HG03442 (cell line): Measurements from ENCODE around the gene CCR9.

Source experiments
- ATAC-seq: cut with Tn5 transposase; IDR thresholded peaks from one replicate; pipeline ENCODE4 v1.9.1; 2021; ENCODE audit warnings: mild to moderate bottlenecking, moderate library complexity; ENCODE audit not compliant: unreplicated experiment

CCR9 gene

DNA sequence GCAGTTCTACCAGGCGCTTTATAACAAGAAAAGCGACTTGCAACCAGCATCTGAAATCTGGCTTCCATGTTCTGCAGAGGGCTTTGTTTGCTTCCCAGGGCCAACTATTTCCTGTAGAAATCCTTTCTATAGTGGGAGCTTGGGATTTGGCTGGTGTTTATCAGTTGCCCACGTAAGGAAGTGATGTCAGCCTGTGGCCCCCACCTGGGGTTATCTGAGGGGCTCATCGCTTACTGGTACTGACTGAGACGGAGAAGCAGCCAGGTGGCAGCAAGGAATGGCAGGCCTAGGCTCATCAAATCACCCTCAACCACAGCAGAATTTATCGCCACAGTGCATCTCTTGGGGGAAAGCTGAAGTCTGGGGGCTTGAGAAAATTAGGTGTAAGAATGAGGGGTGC lies 14.6 kb upstream of the CCR9 start:
- no peak for ATAC-seq

DNA sequence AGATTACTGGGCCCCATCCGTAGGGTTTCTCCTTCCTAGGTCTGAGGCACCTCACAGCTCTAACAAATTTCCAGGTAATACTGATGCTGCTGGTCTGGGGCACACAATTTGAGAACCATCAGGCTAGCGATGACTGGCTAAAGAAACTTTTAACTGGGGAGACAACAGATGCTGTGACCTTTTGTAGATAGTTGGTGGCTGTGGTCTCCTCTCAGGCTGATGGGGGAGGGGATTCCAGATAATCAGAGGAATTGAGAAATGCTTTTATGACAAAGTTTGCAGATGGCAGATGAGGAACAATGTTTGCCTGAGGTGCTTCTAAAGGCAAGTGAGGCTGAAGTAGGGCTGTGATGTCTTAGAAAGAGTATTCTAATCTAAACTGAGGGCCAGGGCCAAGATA lies 13.8 kb upstream of the CCR9 start:
- ATAC-seq, result no peak

DNA sequence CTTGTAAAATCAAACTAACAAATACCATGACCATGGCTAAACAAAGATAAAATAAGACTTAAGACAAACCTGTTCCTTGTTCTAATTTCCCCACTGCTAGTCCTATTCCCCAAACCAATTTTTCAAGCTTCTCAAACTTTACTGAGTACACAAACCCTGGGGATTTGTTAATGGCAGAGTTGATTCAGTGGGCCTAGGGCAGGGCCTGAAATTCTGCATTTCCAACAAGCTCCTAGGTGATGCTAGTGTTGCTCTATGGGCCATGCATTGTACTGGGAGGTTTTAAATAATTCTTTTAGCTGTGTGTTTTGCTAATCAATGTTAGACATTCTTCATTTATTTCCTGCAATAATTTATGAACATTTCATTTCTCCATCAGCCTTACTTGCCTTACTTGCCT lies 13.3 kb upstream of the CCR9 start:
- no peak for ATAC-seq

DNA sequence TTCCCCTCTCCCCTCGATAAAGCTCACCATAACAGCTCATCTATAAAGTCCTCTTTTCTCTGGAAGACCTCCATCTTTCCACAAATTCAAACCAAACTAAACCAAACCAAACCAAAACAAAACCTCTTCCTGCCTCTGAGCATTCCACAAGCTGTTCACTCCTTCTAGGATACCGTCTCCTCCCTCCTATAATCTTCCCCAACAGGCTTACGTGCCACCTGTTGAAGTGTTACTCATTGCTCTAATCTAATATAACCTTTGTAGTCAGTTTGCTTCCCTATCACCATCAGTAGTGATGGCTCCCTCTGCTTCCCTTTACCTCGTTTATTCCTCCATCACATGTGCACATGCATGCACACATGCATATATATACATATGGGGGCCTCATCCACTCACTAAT lies 12.7 kb upstream of the CCR9 start:
- ATAC-seq, result no peak

DNA sequence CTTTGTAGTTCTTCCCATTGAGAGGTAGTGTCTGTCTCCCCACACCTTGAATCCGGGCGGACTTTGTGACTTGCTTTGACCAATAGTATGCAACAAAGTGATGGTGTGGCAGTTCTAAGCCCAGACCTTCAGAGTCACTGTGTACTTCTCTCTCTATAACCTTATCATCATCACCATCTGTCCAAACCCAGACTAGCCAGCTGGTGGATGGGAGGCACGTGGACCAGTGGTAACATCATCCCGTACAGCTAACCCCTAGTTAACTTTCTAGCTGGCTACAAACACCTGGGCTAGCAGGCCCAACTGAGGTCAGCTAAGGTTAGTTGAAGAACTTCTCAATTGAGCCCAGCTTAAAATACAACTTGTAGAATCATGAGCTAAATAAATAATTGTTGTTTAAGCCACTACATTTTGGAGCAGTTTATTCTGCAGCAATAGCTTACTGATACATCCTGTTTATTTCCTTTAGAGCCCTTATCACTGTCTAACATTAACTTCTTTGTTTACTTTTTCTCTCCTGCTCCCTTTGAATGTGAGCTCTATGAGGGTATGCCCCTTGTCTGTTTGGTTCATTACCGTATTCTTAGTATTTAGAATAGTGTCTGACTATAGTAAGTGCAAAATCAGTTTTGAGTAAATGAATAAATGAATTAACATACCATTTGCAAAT lies 11.5 kb upstream of the CCR9 start:
- no peak for ATAC-seq

DNA sequence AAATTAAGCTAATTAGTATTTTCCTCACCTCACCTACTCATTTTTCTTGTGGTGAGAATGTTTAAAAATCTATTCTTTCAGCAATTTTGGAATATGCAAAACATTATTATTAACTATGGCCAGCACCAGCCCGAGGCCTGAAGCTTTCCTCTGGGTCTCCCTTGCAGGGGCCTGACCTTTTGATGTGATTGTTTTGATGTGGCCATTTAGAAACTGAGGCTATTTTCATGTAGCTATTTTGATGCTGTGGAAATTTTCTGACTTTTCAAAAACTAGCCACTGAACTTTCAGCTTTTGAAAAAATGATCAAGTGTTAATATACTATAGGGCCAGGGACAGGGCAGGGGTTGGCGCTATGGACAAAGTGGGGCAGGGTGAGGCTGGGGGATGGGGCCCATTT lies 8.2 kb upstream of the CCR9 start:
- ATAC-seq, result no peak

DNA sequence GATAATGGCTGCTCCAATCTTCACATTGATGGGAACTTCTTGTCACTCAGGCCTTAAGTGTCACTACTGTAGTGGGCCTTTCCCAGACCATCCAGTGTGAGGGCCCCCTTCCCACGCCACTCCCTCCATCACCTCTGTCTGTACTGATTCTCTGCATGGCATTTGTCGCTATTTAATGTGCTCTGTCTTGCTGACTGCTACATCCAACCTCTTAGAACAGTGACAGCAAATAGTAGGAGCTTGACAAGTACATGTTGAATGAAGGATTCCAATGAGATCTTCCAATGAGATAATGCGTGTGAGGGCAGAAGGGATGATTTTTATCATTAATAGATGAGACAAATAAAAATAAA lies 5.6 kb upstream of the CCR9 start:
- no peak for ATAC-seq

DNA sequence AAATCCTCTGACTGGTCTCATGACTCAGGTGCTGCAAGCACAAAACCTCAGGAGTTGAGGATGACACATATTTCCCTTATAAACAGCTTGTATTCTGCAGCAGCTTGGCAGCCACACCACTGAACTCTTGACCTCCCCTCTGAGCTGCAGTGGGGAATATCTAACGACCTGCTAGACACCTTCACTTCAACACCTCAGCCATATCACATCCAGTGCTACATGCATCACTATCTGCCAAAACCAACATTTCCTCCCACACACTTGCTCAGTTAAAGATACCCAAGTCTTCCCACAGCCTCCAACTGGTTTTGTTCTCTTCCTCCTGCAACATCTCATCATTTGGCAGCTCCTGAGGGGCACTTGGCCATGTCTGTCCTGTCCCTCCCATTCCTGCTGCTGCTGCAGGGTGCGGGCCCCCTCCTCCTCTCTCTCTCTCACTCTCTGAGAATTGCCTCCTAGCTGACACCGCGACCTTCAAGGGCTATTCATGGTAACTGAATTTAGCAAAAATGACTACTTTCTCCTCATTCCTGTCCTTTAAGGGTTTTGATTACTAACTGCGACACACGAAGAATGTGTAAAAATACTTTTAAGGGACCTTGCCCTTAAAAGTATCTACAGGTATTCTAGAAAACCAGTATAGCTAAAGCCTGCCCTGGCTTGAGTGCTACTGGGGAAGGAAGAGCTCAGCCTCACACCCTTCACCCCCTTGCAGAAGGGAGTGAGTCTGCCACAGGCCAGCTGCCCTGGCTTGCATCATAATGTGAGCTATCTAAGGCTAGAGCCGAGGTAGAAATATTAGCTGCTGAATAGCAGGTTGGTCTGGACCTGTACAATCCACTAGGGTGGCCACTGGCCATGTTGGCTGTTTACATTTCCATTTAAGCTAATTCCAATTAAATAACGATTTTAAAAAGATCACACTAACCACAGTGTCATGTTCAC lies 5.0 kb upstream of the CCR9 start:
- no peak for ATAC-seq

DNA sequence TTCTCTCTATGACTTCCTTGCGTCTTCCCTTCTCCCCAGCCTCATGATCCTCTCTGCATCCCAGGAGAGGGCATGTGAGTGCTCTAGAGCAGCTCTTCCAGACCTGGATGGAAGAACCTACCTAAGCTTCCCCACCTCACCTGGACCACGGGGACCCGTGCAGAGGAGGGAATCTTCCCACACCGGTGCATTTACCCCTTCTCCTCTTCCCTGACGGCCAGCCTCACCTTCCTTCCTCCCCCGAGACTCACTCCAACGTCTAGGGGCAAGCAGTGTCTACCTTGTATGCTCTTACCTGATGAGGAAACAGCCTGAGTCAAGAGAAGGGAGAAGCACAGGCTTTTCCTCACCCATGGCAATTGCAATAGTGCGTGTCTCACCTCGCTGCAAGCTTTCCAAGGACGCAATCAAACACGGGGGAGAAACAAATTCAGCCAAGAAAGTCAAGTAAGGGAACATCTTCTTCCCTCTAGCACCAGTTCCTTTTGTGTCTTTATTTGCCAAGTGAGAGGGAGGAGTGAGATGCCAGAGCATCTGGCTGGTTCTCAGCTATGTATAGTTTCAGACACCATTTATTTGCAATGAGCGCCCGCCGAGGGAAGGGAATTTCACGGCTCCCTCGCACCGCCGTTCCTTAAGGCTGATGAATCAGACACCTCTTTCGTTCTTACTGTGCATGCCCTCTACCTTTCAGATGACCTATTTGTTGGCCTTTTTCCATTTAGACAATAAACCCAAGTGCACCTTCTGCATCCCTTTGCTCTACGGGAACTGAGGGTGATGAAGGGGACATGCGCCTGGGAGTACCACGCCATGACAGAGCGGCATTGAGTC lies 1.8 kb upstream of the CCR9 start:
- ATAC-seq, result no peak

DNA sequence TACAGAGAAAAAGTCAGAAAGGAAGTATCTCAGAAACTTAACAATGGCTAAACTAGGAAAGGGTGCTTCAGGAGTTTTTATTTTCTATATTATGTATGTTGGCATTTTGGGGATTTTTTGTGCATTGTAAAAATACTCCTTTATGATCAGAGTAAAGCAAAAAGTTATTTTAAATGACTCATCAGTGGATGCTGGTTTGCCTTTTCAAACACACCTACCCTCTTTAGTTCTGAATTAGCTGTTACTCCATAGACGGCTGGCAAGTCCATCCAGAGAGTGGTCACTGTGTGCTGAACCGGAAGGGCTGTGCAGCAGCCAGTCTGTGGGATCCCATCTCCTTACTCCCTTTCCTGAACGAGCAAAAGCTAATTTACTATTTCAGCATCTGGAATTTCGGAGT lies 942 bp downstream of the CCR9 start:
- ATAC-seq, result no peak

DNA sequence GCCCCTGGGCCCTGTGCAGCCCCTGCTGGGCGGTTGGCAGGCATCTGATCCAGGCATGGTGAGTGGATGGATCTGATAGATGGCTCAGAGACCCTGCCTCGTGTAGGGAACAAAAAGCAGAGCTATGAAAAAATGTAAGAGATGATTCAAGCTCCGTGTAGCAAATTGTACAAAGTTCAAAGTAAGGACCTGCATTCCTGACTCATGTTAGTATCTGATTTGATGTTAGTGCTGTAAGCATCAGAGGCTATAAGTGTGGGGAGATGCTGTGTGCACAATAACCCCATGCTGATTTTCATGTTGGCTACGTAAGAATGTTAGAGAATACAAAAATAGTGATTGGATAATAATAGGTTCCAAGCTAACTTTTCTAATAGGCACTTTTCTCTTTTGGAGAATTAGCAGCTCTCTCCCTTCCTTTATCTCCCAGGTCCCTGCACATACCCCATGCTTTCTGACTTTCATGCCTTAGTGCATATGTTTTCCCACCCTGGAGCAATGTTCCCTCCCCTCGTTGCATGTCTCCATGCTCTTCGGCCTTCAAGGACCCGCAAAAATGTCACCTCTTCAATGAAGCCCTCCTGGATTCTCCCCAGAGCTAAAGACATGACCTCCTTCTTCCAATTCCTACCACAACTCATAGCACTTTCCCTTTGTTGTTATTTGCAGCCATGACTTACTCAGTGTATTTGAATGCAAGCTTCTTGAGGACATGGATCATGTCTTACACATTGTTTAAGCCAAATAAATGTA lies 1.6 kb downstream of the CCR9 start:
- ATAC-seq, result no peak

DNA sequence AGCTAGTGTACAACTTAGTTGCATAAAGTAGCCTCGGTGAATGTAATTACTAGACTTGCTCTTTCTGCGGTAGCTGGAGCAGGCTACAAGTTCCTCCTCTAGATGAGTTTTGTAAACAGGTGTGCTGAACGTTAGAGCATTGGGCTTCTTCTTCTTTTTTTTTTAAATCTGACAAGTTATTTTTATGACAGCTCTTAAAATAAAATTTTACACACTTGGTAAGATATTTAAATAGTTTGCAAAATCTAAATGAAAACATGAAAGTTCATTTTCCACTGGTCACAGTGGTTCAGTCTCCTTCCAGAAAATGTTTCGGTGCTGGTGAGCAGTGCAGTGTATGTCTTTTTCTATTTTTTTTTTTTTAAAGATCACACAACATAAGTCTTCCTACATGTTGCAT lies 3.0 kb downstream of the CCR9 start:
- no peak for ATAC-seq

DNA sequence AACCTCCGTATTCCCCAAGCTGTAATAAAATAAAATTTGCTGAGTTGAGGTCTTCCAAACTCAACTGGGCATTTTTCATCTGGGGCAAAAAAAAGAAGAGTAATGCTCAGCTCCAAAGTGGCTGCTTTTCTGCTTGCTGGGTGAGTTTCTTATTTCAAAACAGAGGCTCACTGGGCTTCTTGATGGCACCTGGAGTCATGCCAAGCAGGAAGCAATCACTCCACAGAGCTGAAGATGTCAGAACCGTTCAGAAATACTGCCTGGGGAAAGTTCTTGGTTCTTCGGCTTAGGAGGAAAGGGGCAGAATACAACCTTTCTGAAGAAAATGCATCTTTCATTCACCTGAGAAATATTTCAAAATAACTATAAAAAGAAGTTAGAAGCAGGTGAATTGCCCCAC lies 4.1 kb downstream of the CCR9 start:
- ATAC-seq, result no peak

DNA sequence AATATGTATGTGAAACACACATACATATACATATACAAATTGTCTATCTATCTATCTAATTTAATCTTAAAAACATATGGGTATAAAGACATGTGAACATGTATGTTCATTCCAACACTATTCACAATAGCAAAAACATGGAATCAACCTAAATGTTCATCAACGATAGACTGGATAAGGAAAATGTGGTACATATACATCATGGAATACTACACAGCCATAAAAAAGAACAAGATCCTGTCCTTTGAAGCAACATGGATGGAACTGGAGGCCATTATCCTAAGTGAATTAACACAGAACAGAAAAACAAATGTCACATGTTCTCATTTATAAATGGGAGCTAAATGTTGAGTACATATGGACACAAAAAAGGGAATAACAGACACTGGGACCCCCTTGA lies 5.8 kb downstream of the CCR9 start:
- ATAC-seq, result no peak

DNA sequence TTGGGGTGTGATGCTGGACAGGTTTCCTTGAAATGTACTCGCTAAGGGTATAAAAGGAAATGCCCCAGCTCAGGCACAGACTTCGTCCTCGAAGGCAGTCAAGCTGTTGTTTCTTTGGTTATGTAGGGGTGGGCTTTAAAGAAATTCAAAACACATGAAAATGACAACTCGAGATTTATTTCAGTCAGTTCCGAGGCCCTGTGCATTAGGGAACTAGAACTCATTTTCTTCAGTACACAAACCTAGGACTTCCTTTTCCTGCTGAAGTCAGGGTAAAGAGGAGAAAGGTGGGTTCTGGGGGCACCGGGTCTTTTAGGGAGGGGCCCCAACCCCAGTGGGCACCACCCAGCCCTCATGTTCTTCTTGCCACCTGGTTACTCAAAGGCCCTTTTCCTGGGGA lies 7.7 kb downstream of the CCR9 start:
- ATAC-seq, result no peak

DNA sequence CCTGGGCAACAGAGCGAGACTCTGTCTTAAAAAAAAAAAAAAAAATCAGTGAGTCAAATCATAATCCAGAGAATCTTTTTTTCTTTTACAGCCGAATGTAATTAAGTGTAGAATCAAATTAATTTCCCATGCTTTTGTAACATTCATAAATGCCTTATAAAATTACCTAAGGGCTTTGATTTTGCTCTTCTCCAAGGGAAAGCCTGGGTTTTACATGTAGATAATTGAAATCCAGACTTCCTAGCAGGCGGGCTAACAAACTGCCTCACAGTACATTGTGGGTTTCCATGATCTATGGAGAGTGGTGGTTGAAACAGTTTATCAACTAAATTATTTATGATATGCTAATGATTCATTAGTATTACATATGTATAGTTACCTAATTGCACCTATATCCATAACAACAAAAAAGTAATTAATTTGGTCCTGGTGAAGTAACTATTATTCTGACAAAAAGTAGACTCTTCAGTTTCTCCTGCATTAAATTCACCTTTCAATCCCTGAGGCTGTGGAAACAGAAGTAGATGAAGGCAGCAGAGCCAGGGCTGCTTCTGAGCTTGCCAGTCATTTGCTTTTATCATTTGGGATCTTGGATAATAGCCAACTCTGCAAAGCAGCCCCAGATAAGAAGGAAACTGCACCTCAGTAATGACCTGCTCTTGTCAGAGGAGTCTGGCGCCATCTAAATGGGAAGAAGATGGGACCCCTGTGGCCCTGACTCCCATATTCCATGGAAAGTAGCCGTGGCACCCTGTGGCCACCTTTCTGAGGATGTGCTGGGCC lies 9.5 kb downstream of the CCR9 start:
- no peak for ATAC-seq

DNA sequence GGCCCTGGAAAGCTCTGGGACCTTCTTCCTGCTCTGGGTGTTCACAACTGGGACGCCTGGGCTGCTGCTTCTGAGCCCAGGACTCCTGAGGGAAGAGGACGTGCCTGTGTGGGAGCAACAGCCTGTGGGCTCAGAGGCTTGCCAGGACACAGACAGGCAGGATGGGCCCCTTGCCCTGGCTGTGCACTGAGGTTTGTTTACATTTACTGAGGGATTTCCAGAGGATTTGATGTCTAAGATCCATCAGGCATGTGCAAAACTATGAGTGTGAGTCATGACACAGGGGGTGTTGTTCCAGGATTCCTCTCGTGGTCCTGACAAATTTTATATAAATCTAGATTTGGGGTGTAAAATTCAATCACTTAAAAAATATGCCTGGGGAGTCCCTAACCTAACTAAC lies 10.6 kb downstream of the CCR9 start:
- no peak for ATAC-seq

DNA sequence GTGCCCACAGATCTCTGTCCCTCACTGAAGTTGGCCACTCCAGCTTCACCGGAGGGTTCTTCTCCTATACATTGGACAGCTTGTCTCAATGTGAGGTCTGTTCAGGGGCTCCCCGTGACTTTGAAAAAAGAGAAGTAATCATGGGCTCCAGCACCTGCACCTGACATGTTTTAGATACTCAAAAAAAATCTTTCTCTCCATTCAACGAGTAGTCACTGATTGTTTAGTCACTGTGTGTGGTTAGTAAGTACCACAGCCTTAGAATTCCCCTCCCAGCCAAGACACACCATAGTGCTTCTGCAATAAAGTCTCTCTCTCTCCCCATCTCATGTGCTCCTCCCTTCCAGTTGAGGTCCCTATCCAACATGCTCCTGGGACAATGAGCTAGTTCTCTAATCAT lies 18.6 kb downstream of the CCR9 start:
- no peak for ATAC-seq

DNA sequence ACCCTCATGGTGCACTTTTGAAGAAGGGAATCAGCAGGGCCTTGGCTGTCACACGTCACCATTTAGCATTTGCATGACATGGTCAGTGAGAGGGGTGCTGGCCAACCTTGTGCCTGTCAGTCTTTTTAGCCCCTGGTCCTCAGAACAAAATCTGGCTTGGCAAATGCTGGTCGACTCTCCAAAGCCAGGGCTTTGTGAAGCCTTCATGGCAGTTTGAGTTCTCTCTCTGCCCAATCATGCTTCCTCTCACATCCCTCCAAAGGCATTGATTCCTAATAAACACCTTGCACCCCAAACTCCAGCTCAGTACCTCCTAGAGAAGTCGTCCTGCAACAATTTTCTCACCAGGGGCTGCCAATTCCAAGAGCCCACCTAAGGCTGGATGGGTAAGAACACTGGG lies 19.4 kb downstream of the CCR9 start:
- no peak for ATAC-seq

DNA sequence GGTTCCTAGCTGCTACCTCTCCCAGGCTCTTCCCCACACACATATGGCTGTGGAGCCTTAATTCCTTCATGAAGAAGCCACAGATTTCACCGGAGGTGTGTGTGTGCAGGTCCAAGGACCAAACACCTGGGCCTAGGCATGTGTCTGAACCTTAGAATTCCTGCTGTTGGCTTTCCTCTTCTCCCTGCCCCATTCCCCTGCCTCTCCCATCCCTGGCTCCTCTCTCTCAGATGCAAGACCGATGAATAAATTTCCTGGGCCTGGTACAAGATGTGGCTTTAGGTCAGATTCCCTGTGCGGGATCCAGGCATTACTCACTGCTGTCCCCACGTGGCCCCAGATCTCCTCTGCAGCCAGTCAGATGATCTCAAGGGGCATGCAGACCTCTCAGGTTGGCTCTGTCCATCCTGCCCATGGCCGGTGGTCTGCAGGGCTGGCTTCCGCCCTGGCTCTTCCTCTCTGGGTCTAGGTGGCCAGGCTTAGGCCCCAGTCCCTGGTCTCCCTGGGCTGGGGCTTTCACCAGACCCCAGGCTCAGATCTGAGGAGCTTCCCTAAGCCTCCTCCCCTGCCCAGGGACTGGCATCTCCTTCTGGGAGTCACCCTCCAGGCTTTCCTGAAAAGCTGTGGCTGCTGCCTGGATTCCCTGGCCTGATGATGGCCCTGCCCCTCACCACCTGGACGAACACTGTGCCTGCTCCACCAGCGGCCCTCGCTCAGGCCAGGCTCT lies 20.5 kb downstream of the CCR9 start:
- no peak for ATAC-seq
